Coronary artery (tissue), 2 donors: ENCODE results near the gene RABGGTA.

ENCODE experiments used
- DNase-seq: peaks from one replicate; pipeline ENCODE4 v3.0.0-alpha.2; 2017; ENCODE audit warnings: low spot score
- H3K27ac ChIP-seq, 2 donors: fragments of 200-600 bp; sonication (generic); one replicate each; pipeline ENCODE4 v1.5.1; 2016 to 2019
- H3K4me3 ChIP-seq: fragments of 200-600 bp; sonication (generic); 2 replicates; pipeline ENCODE4 v1.5.1; 2016; ENCODE audit warnings: mild to moderate bottlenecking, moderate library complexity
- TF ChIP-seq, protein P1 (sequence below): fragments of 200-600 bp; sonication (generic); IDR thresholded peaks from one replicate; pipeline ENCODE4 v1.5.1; 2019; ENCODE audit warnings: antibody characterized with exemption

Gene RABGGTA

DNA sequence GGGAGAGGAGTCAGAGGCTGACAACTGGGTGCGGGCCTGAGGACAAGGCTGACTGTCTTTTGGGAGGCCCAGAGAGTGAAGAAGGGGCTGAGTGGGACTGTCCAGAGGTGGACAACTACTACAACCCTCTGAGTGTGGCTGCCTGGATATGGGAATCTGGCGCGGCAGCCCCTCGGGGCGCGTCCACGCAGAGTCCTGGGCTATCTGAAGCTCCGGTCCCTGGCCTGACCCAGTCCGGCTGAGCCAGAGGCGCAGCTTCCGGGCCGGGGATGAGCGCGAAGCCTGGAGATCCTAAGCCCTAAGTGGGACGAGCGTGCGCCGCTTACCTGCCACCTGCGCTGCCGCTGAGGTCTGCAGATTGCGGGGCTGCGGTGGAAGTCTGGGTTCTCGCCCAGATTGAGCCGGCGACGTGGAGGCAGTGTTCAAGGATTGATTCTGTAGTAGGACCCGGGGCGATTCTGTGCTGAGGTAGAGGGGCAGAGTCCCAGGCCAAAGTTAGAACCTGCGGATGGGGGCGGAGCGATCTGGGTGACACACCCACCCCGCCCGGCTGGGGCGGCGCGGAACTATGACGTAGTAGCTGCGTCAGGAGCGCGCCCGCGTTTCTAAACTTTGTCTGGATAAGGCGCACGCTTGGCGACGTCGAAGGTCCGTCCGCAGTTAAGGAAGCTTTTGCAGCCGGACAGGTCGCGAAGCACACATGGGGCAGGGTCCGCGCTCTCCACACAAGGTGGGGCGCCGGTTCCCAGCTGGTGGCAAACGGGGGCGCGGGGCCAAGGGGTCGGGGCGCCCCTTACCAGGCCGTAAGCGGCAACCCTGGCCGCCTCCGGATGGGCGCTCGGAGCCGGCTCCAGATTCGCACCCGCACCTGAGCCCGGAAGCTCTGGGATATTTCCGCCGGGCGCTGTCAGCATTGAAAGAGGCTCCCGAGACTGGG is 28.1 kb upstream of the RABGGTA start, which contains the start of the genes DHRS1 and NOP9:
TSS of gene DHRS1 (minus strand) at position 526 of the 937 bp plus-strand sequence. CDS start 674 bp downstream, outside the sequence.
TSS of gene NOP9 (plus strand) at position 596 of the 937 bp plus-strand sequence. CDS start at position 701, 105 bp downstream.
- TF ChIP-seq, protein P1, sequence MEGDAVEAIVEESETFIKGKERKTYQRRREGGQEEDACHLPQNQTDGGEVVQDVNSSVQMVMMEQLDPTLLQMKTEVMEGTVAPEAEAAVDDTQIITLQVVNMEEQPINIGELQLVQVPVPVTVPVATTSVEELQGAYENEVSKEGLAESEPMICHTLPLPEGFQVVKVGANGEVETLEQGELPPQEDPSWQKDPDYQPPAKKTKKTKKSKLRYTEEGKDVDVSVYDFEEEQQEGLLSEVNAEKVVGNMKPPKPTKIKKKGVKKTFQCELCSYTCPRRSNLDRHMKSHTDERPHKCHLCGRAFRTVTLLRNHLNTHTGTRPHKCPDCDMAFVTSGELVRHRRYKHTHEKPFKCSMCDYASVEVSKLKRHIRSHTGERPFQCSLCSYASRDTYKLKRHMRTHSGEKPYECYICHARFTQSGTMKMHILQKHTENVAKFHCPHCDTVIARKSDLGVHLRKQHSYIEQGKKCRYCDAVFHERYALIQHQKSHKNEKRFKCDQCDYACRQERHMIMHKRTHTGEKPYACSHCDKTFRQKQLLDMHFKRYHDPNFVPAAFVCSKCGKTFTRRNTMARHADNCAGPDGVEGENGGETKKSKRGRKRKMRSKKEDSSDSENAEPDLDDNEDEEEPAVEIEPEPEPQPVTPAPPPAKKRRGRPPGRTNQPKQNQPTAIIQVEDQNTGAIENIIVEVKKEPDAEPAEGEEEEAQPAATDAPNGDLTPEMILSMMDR: no peak
- peak; percentile 94 for DNase-seq
- peak within 1 kb of the TSS; percentile 94 for H3K4me3 ChIP-seq
- peak within 1 kb of the TSS; percentile 81 to 92 for H3K27ac ChIP-seq

DNA sequence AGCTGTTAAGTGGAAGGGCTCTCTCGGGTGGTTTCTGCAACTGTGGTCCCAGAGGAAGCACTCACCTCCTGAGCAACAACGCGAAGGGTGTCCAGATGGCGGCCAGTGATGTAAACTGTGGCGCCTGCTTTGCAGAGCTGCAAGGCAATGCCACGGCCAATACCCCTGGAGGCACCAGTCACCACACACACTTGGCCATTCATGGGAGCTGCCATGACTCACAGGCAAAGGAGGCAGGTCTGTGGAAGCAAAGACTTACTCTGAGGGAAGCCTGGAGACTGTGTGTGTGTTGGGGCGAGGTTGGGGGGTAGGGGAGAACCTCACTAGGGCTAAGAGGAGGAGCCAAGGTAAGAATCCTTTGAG is 27.5 kb upstream of the RABGGTA start:
- peak overlapping the region; percentile 81 to 92 for H3K27ac ChIP-seq
- DNase-seq: no peak
- H3K4me3 ChIP-seq: peak overlapping the region; percentile 94
- TF ChIP-seq, protein P1: no peak

DNA sequence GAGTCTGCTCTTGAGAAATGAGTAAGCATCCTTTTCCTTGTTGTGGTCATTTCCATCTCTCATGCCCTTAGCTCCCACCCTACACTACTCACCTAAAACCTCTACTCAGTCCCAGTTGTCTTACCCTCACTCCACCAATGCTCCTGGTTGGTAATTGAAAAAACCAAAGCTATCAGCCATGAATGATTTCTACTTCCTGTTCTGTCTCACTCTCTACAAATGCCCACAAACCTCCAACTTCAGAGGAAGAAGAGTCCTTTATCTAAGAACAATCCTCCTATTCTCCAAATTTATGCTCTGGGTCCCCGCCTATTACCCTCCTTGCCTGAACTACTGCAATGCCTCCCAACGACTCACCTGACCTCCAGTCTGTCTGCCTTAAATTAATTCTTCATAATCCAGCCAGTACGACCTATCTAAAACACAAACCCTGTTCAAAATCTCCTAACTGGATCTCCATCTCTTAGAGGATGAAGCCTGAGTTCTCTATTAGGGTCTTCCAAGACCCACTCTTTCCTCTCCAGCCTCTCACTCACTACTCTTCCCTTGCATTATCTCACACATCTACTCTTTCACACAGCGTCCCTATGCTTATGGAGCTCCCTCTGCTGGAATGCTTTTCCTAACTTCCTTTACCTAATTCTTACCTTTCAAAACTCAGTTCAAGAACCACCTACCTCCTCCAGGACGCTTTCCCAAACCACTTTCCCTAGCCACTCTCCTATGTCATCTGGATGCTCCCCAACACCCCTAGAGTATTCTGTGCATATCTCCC is 26.0 kb upstream of the RABGGTA start:
- TF ChIP-seq, protein P1: no peak
- DNase-seq: no peak
- Histone ChIP-seq H3K4me3 (no peak overlapping the region), H3K27ac (no peak overlapping the region)

DNA sequence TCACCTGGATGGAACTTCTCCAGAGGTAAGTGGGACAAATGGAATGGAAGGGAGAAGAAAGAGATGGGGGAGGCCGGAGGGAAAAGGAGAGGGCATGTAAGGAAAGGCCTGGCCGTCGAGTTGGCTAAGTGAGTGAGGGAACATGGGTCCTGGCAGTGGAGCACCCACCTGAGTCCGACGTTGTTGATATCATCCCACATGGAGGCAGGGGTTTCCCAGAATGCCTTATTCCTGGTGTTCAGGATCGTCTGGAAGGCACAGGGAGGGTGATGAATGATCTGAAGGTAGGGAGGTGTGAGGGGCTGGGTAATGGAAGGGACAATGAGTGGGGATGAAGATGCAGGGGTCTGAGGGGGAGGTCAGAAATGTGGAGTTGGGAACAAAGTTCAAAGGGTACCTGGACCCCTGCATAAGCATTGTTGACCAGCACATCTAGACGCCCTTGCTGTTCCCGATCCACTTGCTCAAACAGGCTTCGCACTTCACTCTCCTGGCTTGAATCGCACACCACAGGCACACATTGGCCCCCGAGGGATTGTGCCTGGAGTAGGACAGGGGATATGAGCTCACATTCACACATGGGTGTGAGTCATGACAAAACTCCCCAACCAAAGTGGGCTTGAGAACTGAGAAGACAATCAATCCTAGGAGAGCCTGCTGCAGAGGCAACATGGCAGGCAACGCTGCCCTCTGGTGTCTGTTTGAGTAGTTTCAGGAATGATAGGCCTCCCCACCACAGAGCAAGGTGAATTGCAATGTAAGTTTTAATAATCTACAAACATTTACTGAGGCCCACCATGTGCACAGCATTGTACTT is 25.2 kb upstream of the RABGGTA start:
- DNase-seq: no peak
- no peak overlapping the region for H3K27ac ChIP-seq
- no peak overlapping the region for H3K4me3 ChIP-seq
- TF ChIP-seq, protein P1: peak; percentile 56

DNA sequence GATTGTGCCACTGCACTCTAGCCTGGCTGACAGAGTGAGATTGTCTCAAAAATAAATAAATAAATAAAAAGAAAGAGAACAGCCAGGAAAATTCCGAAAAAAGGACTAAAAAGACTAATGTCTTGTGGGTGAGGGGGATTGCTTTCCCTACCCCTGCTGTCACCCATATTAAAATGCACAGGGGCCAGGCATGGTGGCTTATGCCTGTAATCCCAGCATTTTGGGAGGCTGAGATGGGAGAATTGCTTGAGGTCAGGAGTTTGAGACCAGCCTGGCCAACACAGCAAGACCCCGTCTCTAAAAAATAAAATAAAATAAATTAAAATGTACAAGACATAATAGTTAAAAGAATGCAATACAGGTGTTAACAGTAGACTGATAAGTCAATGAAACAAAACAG is 22.1 kb upstream of the RABGGTA start:
- Histone ChIP-seq H3K27ac (no peak overlapping the region), H3K4me3 (no peak overlapping the region)
- TF ChIP-seq, protein P1: no peak
- DNase-seq: no peak

DNA sequence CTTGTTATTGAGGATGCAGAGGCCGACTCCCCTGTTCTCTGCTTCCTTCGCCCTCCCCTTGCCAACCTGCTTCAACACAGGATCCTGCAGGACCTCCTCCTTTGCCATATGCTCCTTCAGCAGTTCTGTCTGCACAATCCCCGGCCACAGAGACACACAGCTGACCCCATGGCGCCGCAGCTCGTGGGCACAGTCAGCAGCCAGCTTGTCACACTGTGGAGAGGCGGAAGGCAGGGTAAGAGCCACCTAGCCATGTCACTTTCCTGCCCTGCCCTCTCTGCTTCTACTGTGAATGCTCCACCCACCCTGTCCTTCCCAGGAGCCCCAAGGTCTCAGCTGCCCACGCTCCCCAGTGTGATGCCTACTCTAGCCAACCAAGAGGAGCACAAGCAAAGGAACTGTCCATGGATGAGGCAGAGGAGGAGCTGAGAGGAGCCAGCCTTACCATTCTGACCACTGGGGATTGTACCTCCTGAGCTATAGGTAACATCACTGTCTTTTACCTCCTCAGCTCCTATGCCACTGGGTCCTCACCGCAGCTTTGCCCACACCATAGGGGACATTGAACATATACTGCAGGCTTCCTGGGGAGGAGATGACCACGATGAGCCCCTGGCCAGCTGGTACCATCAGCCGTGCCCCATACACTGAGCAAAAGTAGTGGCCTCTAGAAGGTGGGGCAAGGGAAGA is 20.9 kb upstream of the RABGGTA start:
- no peak for DNase-seq
- H3K27ac ChIP-seq: no peak overlapping the region
- TF ChIP-seq, protein P1: no peak
- no peak overlapping the region for H3K4me3 ChIP-seq
